ENCODE results near the gene CRACDL.

The CRACDL gene

DNA sequence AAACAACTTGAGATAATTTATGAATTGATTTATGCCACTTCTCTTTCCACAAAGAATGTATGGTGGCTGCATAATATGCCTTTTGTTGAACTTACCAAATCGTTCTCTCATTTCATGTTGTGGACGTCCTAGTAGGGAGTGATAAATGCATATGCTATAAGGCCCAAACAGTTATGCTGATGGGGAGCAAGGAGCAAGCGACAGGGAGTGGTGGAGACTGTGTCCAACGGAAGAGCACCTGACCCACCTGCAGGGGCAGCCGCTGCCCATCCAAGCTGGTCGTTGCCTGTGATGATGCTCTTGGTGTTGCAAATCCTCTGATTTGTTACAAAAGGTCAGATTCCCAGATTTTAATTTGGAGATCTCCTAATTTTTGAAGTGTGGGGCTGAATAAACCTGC, 174.1 kb downstream of the CRACDL start:
- TF ChIP-seq GABPA (IDR thresholded peaks at IDR 0.05; ENCODE audit: low read depth) (no peak), POLR2AphosphoS5 (IDR thresholded peaks at IDR 0.05; ENCODE audit: low read depth) (no peak), SPI1 (IDR thresholded peaks at IDR 0.05; ENCODE audit: borderline replicate concordance, low read depth) (no peak), CTCF (IDR thresholded peaks at IDR 0.05; ENCODE audit: insufficient read depth, low read length) (no peak)
- TF ChIP-seq, protein P1, sequence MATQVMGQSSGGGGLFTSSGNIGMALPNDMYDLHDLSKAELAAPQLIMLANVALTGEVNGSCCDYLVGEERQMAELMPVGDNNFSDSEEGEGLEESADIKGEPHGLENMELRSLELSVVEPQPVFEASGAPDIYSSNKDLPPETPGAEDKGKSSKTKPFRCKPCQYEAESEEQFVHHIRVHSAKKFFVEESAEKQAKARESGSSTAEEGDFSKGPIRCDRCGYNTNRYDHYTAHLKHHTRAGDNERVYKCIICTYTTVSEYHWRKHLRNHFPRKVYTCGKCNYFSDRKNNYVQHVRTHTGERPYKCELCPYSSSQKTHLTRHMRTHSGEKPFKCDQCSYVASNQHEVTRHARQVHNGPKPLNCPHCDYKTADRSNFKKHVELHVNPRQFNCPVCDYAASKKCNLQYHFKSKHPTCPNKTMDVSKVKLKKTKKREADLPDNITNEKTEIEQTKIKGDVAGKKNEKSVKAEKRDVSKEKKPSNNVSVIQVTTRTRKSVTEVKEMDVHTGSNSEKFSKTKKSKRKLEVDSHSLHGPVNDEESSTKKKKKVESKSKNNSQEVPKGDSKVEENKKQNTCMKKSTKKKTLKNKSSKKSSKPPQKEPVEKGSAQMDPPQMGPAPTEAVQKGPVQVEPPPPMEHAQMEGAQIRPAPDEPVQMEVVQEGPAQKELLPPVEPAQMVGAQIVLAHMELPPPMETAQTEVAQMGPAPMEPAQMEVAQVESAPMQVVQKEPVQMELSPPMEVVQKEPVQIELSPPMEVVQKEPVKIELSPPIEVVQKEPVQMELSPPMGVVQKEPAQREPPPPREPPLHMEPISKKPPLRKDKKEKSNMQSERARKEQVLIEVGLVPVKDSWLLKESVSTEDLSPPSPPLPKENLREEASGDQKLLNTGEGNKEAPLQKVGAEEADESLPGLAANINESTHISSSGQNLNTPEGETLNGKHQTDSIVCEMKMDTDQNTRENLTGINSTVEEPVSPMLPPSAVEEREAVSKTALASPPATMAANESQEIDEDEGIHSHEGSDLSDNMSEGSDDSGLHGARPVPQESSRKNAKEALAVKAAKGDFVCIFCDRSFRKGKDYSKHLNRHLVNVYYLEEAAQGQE (IDR thresholded peaks at IDR 0.05; ENCODE audit: insufficient replicate concordance, low read depth), result no peak
- DNase-seq (ENCODE audit: low read depth in 1 of 2, low spot score in 1 of 2), result no peak
- no peak overlapping the region for H3K27ac ChIP-seq (replicated peaks)
- H3K4me3 ChIP-seq (replicated peaks; ENCODE audit: insufficient read depth, low read length), result no peak overlapping the region
- no peaks in the 10 kb centered on the region for H3K27me3 ChIP-seq (ENCODE audit: insufficient read depth, poor library complexity, severe bottlenecking)

DNA sequence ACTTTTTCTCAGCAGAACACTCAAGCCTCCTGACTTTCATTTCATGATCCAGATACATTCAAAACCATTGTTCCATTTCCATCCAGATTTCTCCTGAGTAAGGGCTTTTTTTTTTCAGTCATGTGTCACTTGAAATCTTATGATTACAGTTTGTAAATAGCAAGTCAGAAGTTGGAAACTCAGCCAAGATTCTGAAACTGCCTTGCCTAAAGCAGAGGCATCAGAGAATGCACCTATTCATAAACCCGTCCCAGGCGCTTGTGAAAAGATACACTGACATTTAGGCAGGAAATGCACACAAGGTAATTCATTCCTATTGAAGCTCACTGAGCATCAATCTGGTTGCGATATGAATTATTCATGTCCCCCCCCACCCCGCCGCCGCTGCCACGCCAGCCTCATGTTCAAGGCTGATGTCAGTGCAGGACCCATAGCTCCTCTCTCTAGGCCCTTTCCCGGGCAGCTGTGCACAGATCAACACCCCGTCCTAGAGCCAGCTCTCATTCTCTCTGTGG, 174.7 kb downstream of the CRACDL start:
- no peak for DNase-seq (ENCODE audit: low read depth in 1 of 2, low spot score in 1 of 2)
- TF ChIP-seq GABPA (IDR thresholded peaks at IDR 0.05; ENCODE audit: low read depth) (no peak), SPI1 (IDR thresholded peaks at IDR 0.05; ENCODE audit: borderline replicate concordance, low read depth) (no peak), POLR2AphosphoS5 (IDR thresholded peaks at IDR 0.05; ENCODE audit: low read depth) (no peak)
- no peak overlapping the region for H3K4me3 ChIP-seq (replicated peaks; ENCODE audit: insufficient read depth, low read length)
- H3K27me3 ChIP-seq (ENCODE audit: insufficient read depth, poor library complexity, severe bottlenecking), result no peaks in the 10 kb centered on the region
- H3K27ac ChIP-seq (replicated peaks), result peak overlapping the region; percentile 56; the same call in 1 of the 2 replicates

DNA sequence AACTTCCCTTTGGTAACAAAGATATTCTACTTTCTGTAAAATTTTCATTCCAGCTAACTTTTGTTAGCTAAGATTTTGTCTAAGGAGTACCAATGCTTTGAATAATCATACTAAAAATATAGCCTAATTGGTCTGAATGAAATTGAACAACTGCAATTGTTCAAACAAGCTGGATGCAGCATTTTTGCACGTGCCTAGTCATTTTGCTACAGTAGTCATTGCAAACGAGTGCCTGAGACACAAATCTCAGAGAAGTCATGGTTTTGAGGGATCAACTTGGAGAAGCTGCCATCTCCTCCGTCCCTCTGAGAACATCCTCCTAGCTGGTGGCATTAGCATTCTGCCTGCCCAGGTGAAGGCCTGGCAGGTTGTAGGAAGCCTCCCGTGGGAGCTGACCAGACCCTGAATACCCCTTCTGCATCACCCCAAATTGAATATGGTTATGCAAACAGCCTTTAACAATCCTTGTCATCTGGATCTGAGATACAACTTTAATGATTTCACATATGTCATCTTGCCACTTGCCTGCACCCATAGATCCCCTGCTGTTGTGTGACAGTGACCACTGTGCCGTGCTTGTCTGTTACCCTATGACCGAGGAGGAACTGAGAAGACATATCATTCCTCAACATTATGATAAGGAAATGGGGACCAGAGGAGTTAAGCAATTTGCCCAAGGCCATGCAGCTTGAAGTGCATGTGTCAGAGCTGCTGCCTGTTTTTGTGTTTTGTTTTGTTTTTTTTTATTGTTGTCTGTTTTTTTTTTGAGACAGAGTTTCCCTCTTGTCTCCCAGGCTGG, 176.0 kb downstream of the CRACDL start:
- H3K27ac ChIP-seq (replicated peaks), result peak overlapping the region; percentile 56
- peak; percentile 65 to 81 for DNase-seq (ENCODE audit: low read depth in 1 of 2, low spot score in 1 of 2)

GRCh38 chr2:98759338-98759737, 176.7 kb downstream of the CRACDL start:
- TF ChIP-seq SPI1 (IDR thresholded peaks at IDR 0.05; ENCODE audit: borderline replicate concordance, low read depth) (peak; percentile 29; the same call in 1 of the 2 replicates), POLR2AphosphoS5 (IDR thresholded peaks at IDR 0.05; ENCODE audit: low read depth) (no peak)
- DNase-seq (ENCODE audit: low read depth in 1 of 2, low spot score in 1 of 2), result no peak
- H3K27me3 ChIP-seq (ENCODE audit: insufficient read depth, poor library complexity, severe bottlenecking), result no peaks in the 10 kb centered on the region
- H3K27ac ChIP-seq (replicated peaks), result peak overlapping the region; percentile 48
- no peak overlapping the region for H3K4me3 ChIP-seq (replicated peaks; ENCODE audit: insufficient read depth, low read length)

More for the DNA sequence above, 176.0 kb downstream of the CRACDL start:
- Histone ChIP-seq H3K4me3 (replicated peaks; ENCODE audit: insufficient read depth, low read length) (no peak overlapping the region), H3K27me3 (ENCODE audit: insufficient read depth, poor library complexity, severe bottlenecking) (no peaks in the 10 kb centered on the region)
- TF ChIP-seq GABPA (IDR thresholded peaks at IDR 0.05; ENCODE audit: low read depth) (no peak), SPI1 (IDR thresholded peaks at IDR 0.05; ENCODE audit: borderline replicate concordance, low read depth) (peak; percentile 9; the same call in 1 of the 2 replicates)

DNA sequence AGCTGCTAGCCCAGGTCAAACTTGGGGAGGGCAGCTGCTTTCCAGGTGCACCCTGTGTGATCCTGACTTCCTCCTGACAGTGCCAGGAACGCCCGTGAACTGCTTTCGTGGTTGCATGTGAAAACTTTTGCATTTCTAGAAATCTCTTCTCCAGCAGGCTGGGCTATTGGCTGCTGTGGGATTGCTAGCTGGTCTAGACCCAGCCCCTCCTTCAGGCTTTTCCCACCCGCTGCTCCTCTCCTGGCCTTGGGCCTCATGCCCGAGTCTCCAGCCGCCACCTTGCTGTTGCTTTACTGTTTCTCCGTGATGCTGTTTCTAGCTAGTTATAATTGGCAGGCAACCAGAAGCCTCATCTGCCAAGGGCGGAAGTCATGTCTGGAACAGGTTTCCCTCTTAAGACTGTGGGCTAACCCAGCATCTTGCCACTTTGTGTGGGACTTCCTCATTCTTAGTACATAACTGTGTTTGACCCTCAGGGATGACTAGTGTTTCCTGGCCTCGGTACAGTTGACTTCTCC, 178.1 kb downstream of the CRACDL start:
- Histone ChIP-seq H3K4me3 (replicated peaks; ENCODE audit: insufficient read depth, low read length) (peak overlapping the region; percentile 16; the same call in 1 of the 2 replicates), H3K27ac (replicated peaks) (peak overlapping the region; percentile 63), H3K27me3 (ENCODE audit: insufficient read depth, poor library complexity, severe bottlenecking) (no peaks in the 10 kb centered on the region)
- TF ChIP-seq SPI1 (IDR thresholded peaks at IDR 0.05; ENCODE audit: borderline replicate concordance, low read depth) (peak; percentile 99), CTCF (IDR thresholded peaks at IDR 0.05; ENCODE audit: insufficient read depth, low read length) (no peak), POLR2AphosphoS5 (IDR thresholded peaks at IDR 0.05; ENCODE audit: low read depth) (peak; percentile 82)
- DNase-seq (ENCODE audit: low read depth in 1 of 2, low spot score in 1 of 2), result peak; percentile 90 to 97
